ENCODE results near the gene LYSMD1.

DNA sequence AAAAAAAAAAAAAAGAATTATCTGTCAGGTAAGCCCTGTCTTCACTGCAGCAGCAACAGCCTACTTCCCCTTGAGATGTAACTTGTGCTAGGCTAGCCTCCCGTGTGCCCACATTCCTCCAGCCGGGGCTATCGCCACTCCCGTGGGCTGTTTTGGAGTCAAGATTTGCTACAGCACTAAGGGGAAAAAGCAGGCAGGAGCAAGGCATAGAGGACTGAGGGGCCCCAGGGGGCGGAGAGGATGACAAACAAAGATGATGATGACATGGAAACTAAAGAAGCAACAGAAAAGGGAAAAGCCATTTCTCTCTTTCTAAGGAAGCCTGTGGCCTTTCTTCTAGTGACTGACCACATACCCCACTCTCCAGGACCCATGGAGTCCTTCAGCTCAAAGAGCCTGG is 7.4 kb downstream of the LYSMD1 start:
- TF ChIP-seq EZH2 (IDR thresholded peaks at IDR 0.05) (no peak), POLR2AphosphoS5 (IDR thresholded peaks at IDR 0.05; ENCODE audit: borderline replicate concordance, low read depth, low read length) (no peak)

Measured in SK-N-MC (cell line).